Hematopoietic multipotent progenitor cell treated with erythropoietin and hydrocortisone succinate and interleukin-3 and kit ligand, for 15 days (in vitro differentiated cells): ENCODE measurements around the gene EIF4EBP3.
"Not testable (repeated sequence)": the region's sequence is repeated elsewhere in the genome, so short reads cannot be mapped to it uniquely, and the experiment has no call there.

Experiments
- DNase-seq: peaks from one replicate; pipeline ENCODE4 v3.0.0-alpha.2; 2015; ENCODE audit warnings: low spot score

The EIF4EBP3 gene

GRCh38 chr5:140579188-140579747 lies 31.8 kb downstream of the EIF4EBP3 start:
- DNase-seq, result not testable (repeated sequence)

- DNase-seq, result no peak
Measured at GRCh38 chr5:140587495-140587894, 40.0 kb downstream of the EIF4EBP3 start.

- no peak for DNase-seq
Measured at GRCh38 chr5:140588311-140589070, 41.0 kb downstream of the EIF4EBP3 start.

- no peak for DNase-seq
Measured at GRCh38 chr5:140590861-140591260, 43.4 kb downstream of the EIF4EBP3 start.

- DNase-seq, result no peak
Measured at GRCh38 chr5:140591747-140592372, 44.4 kb downstream of the EIF4EBP3 start.

GRCh38 chr5:140593070-140593469 lies 45.6 kb downstream of the EIF4EBP3 start:
- DNase-seq, result not testable (repeated sequence)

- DNase-seq, result no peak
Measured at GRCh38 chr5:140594169-140594568, 46.7 kb downstream of the EIF4EBP3 start.

GRCh38 chr5:140595538-140596300 lies 48.3 kb downstream of the EIF4EBP3 start:
- no peak for DNase-seq

- no peak for DNase-seq
Measured at GRCh38 chr5:140596321-140596741, 48.9 kb downstream of the EIF4EBP3 start.

GRCh38 chr5:140598836-140599235 lies 51.4 kb downstream of the EIF4EBP3 start:
- DNase-seq, result no peak
